Tibial nerve (tissue), 3 donors: ENCODE measurements around the gene FXYD7.

Experiments
- CTCF ChIP-seq, 5 experiments: fragments of 200-600 bp in 3 of 5; fragments of 450-650 bp in 2 of 5; sonication (generic) in 3 of 5; IDR thresholded peaks; one replicate each; pipeline ENCODE4 v1.5.1; 2016 to 2019; ENCODE audit warnings: antibody characterized with exemption in 5 of 5, mild to moderate bottlenecking in 3 of 5, moderate library complexity in 2 of 5
- POLR2A ChIP-seq, 2 donors: fragments of 450-650 bp; IDR thresholded peaks; one replicate each; pipeline ENCODE4 v1.6.1; 2017; ENCODE audit warnings: antibody characterized with exemption in 2 of 2, mild to moderate bottlenecking in 2 of 2, moderate library complexity in 2 of 2

- TF ChIP-seq CTCF (IDR thresholded peaks at IDR 0.05) (no peak), POLR2A (IDR thresholded peaks at IDR 0.05) (no peak)
Measured at GRCh38 chr19:35093941-35094647, 49.0 kb upstream of the FXYD7 start.
